GM10248 (cell line): Measurements from ENCODE around the gene SLC24A3.

ENCODE experiments used
- CTCF ChIA-PET: fragments of 300-600 bp; sonication (Branson Sonifier 250); formaldehyde crosslinking; extraction: SDS; loops from one replicate; lab custom pipeline; 2021; ENCODE audit warnings: antibody characterized with exemption; lab: Yijun Ruan, JAX
- POLR2A ChIA-PET: fragments of 350-650 bp; sonication (Branson Sonifier 250); formaldehyde crosslinking; extraction: SDS; loops from one replicate; lab custom pipeline; 2020; ENCODE audit warnings: antibody characterized with exemption; lab: Yijun Ruan, JAX
- DNase-seq: peaks from one replicate; pipeline ENCODE4 v3.0.0; 2012; ENCODE audit errors: extremely low spot score
- TF ChIP-seq, protein P1 (sequence below): IDR thresholded peaks from 2 replicates; pipeline ENCODE4 v1.5.1; 2012; ENCODE audit warnings: mild to moderate bottlenecking, low read depth; ENCODE audit errors: extremely low read depth, missing control alignments, control extremely low read depth

Gene SLC24A3

DNA sequence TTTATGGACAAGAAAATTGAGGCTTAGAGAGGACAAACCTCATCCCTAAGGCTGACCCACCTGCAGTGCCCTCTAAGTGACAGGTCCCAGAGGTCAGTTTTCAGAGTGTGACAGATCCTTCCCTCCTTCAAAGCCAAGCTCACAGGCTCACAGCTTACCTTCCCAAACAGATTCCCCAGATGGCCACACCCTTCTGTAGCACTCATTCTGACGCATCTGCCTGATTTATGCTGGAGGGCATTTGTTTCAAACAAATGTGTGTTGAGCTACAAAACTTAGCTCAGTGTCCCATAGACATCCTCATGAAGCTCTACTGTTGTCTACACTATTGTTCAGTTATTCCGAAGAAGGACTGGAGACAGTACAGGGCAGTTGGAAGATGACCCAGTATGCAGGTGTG lies 485.0 kb downstream of the SLC24A3 start:
- POLR2A ChIA-PET = no interaction called here
- CTCF ChIA-PET = interaction anchor here (0.9 kb wide), 1 partner anchor 9 kb away, joined by 3 read pairs; no protein-coding TSS in a partner anchor
- TF ChIP-seq, protein P1, sequence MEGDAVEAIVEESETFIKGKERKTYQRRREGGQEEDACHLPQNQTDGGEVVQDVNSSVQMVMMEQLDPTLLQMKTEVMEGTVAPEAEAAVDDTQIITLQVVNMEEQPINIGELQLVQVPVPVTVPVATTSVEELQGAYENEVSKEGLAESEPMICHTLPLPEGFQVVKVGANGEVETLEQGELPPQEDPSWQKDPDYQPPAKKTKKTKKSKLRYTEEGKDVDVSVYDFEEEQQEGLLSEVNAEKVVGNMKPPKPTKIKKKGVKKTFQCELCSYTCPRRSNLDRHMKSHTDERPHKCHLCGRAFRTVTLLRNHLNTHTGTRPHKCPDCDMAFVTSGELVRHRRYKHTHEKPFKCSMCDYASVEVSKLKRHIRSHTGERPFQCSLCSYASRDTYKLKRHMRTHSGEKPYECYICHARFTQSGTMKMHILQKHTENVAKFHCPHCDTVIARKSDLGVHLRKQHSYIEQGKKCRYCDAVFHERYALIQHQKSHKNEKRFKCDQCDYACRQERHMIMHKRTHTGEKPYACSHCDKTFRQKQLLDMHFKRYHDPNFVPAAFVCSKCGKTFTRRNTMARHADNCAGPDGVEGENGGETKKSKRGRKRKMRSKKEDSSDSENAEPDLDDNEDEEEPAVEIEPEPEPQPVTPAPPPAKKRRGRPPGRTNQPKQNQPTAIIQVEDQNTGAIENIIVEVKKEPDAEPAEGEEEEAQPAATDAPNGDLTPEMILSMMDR = no peak
- no peak for DNase-seq

DNA sequence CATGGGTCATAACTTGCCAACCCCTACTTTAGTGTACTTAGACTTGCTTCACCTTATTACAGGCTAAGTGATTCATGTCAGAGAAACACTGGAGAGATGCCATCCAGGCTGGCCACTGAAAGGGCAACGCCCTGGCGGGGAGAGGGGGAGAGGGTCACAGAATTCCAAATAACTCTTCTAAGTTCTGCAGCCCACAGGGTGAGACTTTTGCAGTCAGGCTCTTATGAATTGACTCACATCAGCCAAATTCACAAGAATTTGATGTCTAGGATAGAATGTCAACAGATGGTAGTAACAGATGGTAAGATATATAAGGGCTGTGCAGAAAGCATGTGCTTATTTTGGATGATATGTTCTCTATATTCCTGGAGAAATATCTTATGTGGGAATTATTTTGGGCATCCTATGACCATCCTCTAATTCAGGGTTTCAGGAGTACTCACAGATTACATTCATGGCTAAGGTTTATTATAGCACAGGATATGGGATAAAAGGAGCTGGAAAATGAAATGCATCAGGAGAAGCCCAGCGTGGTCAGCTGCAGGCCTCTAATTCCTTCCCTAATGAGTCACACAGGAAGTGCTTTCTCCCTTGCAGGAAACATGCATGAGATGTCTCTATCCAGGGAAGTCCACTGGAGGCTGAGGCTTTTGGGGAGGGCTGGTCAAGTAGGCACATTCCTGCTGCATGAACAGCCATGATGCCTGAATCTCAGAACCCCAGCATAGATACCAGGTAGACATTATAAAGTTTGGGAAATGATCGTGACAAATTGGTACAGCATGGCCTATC lies 486.9 kb downstream of the SLC24A3 start:
- no peak for DNase-seq
- POLR2A ChIA-PET = no interaction called here
- TF ChIP-seq, protein P1 = no peak
- CTCF ChIA-PET = no interaction called here

DNA sequence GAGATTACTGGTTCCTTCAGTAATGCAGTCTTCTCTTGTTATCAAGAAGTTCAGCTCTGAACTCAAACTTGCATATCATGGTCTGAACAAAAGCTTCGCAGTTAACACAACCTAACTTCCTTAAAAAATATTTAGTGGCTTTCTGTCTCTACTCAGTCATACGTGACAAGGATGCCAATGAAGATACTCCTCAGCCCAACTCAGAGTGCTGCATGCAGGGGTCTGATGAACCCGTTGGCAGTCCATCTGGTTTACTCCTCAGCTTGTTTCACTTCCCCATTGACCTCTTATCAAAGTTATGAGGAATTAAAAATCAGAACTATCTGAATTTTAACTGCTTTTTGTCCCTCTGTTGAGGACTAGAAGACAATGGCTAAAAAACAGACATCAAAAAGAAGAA lies 489.0 kb downstream of the SLC24A3 start:
- ChIA-PET CTCF (interaction anchor here (9.6 kb wide), 1 partner anchor 8 kb away, joined by 57 read pairs; no protein-coding TSS in a partner anchor), POLR2A (no interaction called here)
- no peak for DNase-seq
- TF ChIP-seq, protein P1 = no peak

DNA sequence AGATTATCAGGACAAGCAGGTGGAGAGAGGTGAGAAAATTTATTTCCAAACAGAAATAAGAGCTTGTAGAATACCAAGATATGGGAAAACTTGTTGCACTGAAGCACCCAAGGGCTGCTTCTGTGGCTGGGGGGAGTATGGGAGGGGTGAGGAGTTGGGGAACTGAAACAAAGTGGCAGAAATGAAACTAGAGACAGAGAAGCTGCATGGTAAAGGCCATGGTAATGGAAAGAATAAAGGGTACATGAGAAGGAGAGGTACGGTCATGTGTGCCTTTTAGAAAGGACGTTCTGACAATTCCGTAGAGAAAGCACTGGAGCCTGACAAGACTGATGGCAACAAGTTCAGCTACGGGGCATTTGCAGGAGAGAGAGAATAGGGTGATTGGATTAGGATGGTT lies 494.0 kb downstream of the SLC24A3 start:
- CTCF ChIA-PET = interaction anchor here (0.8 to 9.6 kb wide), 3 partner anchors 8 to 13 kb away, joined by 3 to 57 read pairs (median 5); no protein-coding TSS in a partner anchor
- DNase-seq = no peak
- POLR2A ChIA-PET = no interaction called here
- TF ChIP-seq, protein P1 = no peak

DNA sequence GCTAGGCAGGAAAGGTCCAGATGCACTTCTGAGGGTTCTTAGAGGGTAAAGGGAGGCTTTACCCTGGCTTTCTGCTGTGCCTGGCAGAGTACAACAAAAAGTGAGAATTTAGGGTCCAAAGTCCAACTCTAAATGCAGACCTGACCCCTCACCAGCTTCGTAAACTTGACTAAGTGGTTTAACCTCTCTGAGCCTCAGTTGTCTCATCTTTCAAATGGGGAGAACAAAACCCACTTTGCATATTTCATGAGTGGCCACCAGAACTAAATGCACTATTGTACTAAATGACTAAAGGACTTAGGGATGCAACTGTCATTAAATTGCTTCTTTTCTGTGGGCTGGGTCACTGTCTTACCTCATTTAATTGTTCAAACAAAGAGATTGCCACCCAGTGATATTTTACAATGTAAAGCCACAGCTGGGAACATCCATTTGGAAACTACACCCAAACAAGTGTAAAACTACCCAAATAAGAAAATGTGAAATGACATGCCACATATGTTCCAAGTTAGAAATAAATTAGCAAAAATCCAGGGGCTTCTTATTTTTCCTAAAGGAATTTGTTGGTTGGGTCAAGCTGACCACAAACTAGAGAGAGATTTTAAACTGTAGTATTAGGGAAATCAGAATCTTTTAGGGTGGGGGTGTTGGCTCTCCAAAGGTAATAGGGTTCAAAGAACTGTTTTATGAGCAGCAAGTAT lies 497.3 kb downstream of the SLC24A3 start:
- ChIA-PET POLR2A (no interaction called here), CTCF (interaction anchor here (9.6 kb wide), 1 partner anchor 17 kb away, joined by 57 read pairs; no protein-coding TSS in a partner anchor)
- no peak for DNase-seq
- TF ChIP-seq, protein P1 = no peak

DNA sequence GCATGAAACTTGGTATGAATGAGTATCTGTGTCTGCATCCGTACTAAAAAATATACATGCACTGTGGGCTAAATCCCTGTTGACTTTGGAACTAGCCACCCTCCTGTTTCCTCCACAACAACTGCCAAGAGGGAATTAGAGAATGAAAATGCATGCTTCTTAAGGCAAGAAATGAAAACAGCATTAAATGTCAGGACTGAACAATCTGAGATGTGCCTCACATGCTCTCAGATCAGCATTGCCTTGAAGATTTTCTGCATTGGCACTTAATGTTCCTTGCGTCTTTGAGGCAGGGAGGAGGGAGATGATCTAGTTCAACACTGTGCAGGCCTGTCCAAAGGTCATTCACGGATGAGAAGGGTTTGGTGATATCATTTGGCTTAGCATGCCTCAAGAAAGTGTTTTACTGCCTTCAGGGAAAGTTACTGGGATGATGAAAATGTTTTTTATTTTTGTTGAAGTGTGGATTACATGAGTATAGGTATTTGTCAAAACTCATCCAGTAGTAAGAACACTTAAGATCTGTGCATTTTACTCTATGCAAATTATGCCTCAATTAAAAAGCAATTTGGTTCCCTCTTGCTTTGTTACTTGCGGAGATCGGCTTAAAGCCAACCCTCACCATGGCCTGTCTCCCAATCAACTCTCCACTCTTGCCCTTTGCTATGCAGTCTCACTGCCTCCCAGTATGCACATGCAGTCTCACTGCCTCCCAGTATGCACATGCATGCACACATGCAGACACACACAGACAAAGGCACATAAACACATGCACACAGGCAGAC lies 498.1 kb downstream of the SLC24A3 start:
- ChIA-PET POLR2A (no interaction called here), CTCF (no interaction called here)
- TF ChIP-seq, protein P1 = no peak
- no peak for DNase-seq
